ENCODE results near the gene COL9A3.

COL9A3 gene

DNA sequence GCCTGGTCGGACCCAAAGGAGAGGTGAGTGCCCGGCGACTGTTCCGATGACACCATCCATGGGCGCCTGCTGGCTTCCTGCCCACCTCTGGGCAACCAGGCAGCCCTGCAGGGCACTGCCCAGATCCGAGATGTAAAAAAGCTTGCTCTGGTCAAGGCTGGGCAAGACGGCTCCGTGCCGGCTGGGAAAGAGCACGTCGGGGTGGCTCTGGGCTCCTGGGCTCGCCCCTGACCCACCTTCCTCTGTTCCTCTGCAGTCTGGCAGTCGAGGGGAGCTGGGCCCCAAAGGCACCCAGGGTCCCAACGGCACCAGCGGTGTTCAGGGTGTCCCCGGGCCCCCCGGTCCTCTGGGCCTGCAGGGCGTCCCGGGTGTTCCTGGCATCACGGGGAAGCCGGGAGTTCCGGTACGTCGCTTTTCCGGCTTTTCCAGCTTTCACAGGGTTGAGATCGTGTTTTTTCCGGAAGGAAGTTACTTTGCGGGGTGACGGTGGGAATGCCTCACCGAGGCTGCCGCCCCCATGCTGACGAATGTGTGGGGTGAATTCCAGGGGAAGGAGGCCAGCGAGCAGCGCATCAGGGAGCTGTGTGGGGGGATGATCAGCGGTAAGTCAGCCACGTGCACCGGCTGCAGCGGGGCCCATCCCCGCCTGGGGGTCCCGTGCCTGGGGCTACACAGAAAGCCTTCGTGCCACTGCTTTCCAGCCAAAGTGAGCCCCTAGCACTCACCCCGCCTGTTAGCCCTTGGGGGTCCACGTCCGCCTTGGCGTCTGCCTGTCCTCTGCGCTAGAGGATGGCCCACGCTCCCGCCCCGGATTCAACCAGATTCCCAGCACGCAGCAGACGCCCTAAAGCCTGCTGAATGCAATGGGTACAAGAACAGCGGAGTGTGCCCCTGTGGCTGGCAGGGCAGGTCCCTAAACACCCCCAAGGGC, 19.3 kb downstream of the COL9A3 start:
- no peak for TF ChIP-seq EP300 (IDR thresholded peaks at IDR 0.05; ENCODE audit: borderline replicate concordance)
- TF ChIP-seq, protein P1, sequence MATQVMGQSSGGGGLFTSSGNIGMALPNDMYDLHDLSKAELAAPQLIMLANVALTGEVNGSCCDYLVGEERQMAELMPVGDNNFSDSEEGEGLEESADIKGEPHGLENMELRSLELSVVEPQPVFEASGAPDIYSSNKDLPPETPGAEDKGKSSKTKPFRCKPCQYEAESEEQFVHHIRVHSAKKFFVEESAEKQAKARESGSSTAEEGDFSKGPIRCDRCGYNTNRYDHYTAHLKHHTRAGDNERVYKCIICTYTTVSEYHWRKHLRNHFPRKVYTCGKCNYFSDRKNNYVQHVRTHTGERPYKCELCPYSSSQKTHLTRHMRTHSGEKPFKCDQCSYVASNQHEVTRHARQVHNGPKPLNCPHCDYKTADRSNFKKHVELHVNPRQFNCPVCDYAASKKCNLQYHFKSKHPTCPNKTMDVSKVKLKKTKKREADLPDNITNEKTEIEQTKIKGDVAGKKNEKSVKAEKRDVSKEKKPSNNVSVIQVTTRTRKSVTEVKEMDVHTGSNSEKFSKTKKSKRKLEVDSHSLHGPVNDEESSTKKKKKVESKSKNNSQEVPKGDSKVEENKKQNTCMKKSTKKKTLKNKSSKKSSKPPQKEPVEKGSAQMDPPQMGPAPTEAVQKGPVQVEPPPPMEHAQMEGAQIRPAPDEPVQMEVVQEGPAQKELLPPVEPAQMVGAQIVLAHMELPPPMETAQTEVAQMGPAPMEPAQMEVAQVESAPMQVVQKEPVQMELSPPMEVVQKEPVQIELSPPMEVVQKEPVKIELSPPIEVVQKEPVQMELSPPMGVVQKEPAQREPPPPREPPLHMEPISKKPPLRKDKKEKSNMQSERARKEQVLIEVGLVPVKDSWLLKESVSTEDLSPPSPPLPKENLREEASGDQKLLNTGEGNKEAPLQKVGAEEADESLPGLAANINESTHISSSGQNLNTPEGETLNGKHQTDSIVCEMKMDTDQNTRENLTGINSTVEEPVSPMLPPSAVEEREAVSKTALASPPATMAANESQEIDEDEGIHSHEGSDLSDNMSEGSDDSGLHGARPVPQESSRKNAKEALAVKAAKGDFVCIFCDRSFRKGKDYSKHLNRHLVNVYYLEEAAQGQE (IDR thresholded peaks at IDR 0.05; ENCODE audit: low read depth): no peak
- no peak for TF ChIP-seq TAF1 (IDR thresholded peaks at IDR 0.05; ENCODE audit: low read depth)

- TF ChIP-seq CEBPB (IDR thresholded peaks at IDR 0.05): no peak
- TF ChIP-seq YY1 (IDR thresholded peaks at IDR 0.05; ENCODE audit: low read depth): no peak
- no peak for TF ChIP-seq TCF12 (IDR thresholded peaks at IDR 0.05; ENCODE audit: low read depth)
- TF ChIP-seq FOXM1 (IDR thresholded peaks at IDR 0.05; ENCODE audit: borderline replicate concordance, low read depth): no peak
- no peak for TF ChIP-seq CREB1 (IDR thresholded peaks at IDR 0.05; ENCODE audit: low read depth)
- no peak for TF ChIP-seq EGR1 (IDR thresholded peaks at IDR 0.05)
- TF ChIP-seq RAD21 (IDR thresholded peaks at IDR 0.05; ENCODE audit: low read depth): no peak
- no peak for TF ChIP-seq EP300 (IDR thresholded peaks at IDR 0.05; ENCODE audit: borderline replicate concordance)
- TF ChIP-seq, protein P1 (IDR thresholded peaks at IDR 0.05; ENCODE audit: low read depth): no peak
- TF ChIP-seq, protein P2, sequence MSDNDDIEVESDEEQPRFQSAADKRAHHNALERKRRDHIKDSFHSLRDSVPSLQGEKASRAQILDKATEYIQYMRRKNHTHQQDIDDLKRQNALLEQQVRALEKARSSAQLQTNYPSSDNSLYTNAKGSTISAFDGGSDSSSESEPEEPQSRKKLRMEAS (IDR thresholded peaks at IDR 0.05): no peak
- no peak for TF ChIP-seq TAF1 (IDR thresholded peaks at IDR 0.05; ENCODE audit: low read depth)
- TF ChIP-seq, protein P3, sequence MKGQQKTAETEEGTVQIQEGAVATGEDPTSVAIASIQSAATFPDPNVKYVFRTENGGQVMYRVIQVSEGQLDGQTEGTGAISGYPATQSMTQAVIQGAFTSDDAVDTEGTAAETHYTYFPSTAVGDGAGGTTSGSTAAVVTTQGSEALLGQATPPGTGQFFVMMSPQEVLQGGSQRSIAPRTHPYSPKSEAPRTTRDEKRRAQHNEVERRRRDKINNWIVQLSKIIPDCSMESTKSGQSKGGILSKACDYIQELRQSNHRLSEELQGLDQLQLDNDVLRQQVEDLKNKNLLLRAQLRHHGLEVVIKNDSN (IDR thresholded peaks at IDR 0.05): no peak
- TF ChIP-seq NFIC (IDR thresholded peaks at IDR 0.05): no peak
- no peak for TF ChIP-seq ZBTB7A (IDR thresholded peaks at IDR 0.05; ENCODE audit: low read depth)
- TF ChIP-seq TEAD4 (IDR thresholded peaks at IDR 0.05): no peak
These were observed 20.2 kb downstream of the COL9A3 start for GRCh38 chr20:62836967-62837490.

DNA sequence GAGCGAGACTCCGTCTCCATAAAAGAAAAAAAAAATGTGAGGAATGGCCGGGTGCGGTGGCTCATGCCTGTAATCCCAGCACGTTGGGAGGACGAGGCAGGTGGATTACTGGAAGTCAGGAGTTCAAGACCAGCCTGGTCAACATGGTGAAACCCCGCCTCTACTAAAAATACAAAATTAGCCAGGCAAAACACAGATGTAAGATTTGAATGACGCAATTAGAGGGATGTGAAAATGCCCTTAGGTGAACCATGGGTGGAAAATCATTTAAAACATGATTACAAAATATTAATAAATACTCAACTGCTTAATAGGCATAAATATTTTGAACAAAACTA, 20.9 kb downstream of the COL9A3 start:
- TF ChIP-seq CEBPB (IDR thresholded peaks at IDR 0.05): no peak

DNA sequence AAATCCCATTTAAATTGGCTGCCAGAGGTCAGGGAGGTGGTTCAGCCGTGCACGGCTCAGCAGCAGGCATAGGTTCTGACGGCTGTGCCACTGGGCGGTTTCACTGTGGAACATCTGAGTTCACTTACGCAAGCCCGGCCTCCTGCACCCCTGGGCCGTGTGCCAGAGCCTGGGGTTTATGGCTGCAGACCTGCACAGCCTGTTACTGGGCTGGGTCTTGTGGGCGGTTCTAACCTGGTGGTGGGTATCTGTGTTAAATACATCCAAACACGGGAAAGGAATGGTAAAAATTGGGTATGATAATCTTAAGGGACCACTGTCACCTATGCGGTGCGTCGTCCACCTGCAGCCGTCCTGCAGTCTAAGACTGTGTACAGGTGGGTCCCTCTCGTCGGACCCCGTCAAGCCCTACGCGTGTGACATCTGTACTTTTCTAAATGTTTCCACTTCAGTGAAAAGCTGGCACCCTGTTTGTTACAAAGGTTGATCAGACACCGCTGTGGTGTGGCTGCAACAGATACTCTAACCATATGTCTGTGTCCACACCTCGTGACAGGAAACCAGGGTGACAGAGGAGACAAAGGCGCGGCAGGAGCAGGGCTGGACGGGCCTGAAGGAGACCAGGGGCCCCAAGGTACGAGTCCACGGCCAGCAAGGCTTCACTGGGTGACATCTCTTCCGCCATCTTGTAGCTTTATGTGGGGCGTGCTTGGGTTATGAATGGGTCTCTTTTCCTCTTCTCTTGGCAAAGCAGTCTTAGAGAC, 21.5 kb downstream of the COL9A3 start:
- TF ChIP-seq TCF12 (IDR thresholded peaks at IDR 0.05; ENCODE audit: low read depth) (peak; percentile 61; the same call in 1 of the 2 replicates), CEBPB (IDR thresholded peaks at IDR 0.05) (peak; percentile 88), NFIC (IDR thresholded peaks at IDR 0.05) (peak; percentile 93), CREB1 (IDR thresholded peaks at IDR 0.05; ENCODE audit: low read depth) (no peak), ZBTB7A (IDR thresholded peaks at IDR 0.05; ENCODE audit: low read depth) (peak; percentile 61; the same call in 1 of the 2 replicates), YY1 (IDR thresholded peaks at IDR 0.05; ENCODE audit: low read depth) (peak; percentile 57), RAD21 (IDR thresholded peaks at IDR 0.05; ENCODE audit: low read depth) (no peak), TEAD4 (IDR thresholded peaks at IDR 0.05) (no peak), EGR1 (IDR thresholded peaks at IDR 0.05) (no peak), FOXM1 (IDR thresholded peaks at IDR 0.05; ENCODE audit: borderline replicate concordance, low read depth) (no peak), EP300 (IDR thresholded peaks at IDR 0.05; ENCODE audit: borderline replicate concordance) (peak; percentile 65; the same call in 1 of the 2 replicates), TAF1 (IDR thresholded peaks at IDR 0.05; ENCODE audit: low read depth) (no peak)
- TF ChIP-seq, protein P1 (IDR thresholded peaks at IDR 0.05; ENCODE audit: low read depth): no peak
- TF ChIP-seq, protein P2 (IDR thresholded peaks at IDR 0.05): peak; percentile 49
- TF ChIP-seq, protein P3 (IDR thresholded peaks at IDR 0.05): peak; percentile 57
